IPS DF 4.7 (cell line): ENCODE measurements around the gene CLCN3.
"Not testable (repeated sequence)": the region's sequence is repeated elsewhere in the genome, so short reads cannot be mapped to it uniquely, and the experiment has no call there.

Experiments
- DNase-seq: peaks from one replicate; pipeline ENCODE4 v3.0.0-alpha.2; 2013; ENCODE audit warnings: low spot score; ENCODE audit errors: extremely low read depth

CLCN3 gene

GRCh38 chr4:169771556-169772080 lies 151.2 kb downstream of the CLCN3 start:
- DNase-seq: not testable (repeated sequence)
